ENCODE measurements around the gene SLF1. TPM values are rescaled to one million over a fixed set of nuclear protein-coding genes. Genes with fewer than 3 reads are reported as not detected.
"Not testable (repeated sequence)": the region's sequence is repeated elsewhere in the genome, so short reads cannot be mapped to it uniquely, and the experiment has no call there.

SLF1 gene
- total RNA-seq (2022) (7.9 and 11.7 TPM in 2 replicates), Bru-seq, nascent RNA (percentile 74 among the genes with signal in this experiment), BruChase-seq, experiment 1, labeled RNA remaining after a 2-hour chase (percentile 75 among the genes with signal in this experiment), BruChase-seq, experiment 2, labeled RNA remaining after a 6-hour chase (percentile 62 among the genes with signal in this experiment)
- long read RNA-seq, full-length matches to known transcripts = 4 of 11 reads
- long read RNA-seq, partial matches to known transcripts = 1 of 11 reads
- long read RNA-seq, other reads (novel, unspliced or antisense) = 6 of 11 reads

DNA sequence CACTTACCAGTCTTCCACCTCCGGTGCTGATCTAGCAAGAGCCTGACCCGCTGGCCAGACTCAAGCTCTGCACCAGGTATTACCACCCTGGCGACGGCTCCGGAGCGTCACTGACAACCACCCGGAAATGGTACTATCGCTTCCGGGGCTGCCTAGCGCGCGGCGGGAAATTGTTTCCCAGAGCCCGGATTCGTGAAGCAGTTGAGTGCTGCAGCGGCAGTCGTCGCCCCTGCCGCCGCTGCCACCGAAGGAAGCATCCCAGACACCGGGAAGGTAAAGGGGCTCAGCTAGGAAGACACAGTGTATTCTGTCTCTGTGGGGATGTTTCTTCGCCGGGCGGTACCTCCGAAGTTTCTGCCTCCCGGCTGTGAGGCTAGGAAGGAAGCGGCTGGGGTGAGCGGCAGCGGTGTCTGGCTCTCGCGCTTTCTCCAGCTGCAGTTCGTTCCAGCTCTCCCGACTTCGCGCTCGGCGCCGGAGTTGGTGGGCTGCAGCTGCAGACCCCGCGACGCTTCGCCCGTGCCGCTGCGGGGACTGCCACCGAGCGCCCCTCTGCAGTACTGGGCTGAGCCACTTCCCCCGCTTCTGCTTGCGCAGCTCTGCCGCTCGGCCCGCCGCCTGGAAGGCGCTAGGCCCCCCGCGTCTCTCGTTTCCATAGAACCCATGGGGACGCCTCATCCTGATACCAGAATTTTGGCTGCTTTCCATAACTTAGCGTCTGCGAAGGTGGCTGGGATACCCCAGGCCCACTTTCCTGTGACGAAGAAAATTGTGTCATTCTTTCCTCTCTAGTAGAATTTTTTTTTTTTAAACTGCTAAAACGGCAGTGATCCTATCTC is at the start of gene SLF1, which contains the start of gene KIAA0825:
TSS of gene SLF1 (plus strand) at position 177 of the 836 bp plus-strand sequence. CDS start 10,142 bp downstream, outside the sequence.
TSS of gene KIAA0825 (minus strand) at position 112 of the 836 bp plus-strand sequence. CDS start 81,478 bp downstream, outside the sequence.
- ChIA-PET POLR2A (interaction anchor here (0.6 kb wide), 1 partner anchor 36 kb away, joined by 4 read pairs; no protein-coding TSS in a partner anchor), CTCF (interaction anchor here (0.6 to 1.2 kb wide), 2 partner anchors 89 to 119 kb away, joined by 4 to 9 read pairs; no protein-coding TSS in a partner anchor)
- peak; percentile 89 for DNase-seq
- H3K4me3 ChIP-seq (ENCODE audit: low read depth, low read length) = peak within 1 kb of the TSS; percentile 82
- TF ChIP-seq, protein P1, sequence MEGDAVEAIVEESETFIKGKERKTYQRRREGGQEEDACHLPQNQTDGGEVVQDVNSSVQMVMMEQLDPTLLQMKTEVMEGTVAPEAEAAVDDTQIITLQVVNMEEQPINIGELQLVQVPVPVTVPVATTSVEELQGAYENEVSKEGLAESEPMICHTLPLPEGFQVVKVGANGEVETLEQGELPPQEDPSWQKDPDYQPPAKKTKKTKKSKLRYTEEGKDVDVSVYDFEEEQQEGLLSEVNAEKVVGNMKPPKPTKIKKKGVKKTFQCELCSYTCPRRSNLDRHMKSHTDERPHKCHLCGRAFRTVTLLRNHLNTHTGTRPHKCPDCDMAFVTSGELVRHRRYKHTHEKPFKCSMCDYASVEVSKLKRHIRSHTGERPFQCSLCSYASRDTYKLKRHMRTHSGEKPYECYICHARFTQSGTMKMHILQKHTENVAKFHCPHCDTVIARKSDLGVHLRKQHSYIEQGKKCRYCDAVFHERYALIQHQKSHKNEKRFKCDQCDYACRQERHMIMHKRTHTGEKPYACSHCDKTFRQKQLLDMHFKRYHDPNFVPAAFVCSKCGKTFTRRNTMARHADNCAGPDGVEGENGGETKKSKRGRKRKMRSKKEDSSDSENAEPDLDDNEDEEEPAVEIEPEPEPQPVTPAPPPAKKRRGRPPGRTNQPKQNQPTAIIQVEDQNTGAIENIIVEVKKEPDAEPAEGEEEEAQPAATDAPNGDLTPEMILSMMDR (IDR thresholded peaks at IDR 0.05; ENCODE audit: insufficient read depth in 1 of 2, low read depth in 1 of 2, low read length in 1 of 2, severe bottlenecking in 1 of 2, unreplicated experiment in 1 of 2) = no peak
- H3K27me3 ChIP-seq (replicated peaks; ENCODE audit: control insufficient read depth, insufficient read depth, low read length) = no peaks in the 10 kb centered on the region
- Mint-ChIP-seq H3K9me3 (ENCODE audit: unreplicated experiment) (no peaks in the 10 kb centered on the region), H3K27ac (ENCODE audit: unreplicated experiment) (peak within 1 kb of the TSS; percentile 96), H3K27me3 (ENCODE audit: insufficient read depth, unreplicated experiment) (no peaks in the 10 kb centered on the region), H3K4me3 (ENCODE audit: unreplicated experiment) (peak within 1 kb of the TSS; percentile 82), H3K36me3 (ENCODE audit: insufficient read depth, unreplicated experiment) (no peaks in the 10 kb centered on the region), H3K4me1 (ENCODE audit: low read depth, unreplicated experiment) (no peaks in the 10 kb centered on the region)
- H3K36me3 ChIP-seq (ENCODE audit: control insufficient read depth, insufficient read depth, low read length) = no peaks in the 10 kb centered on the region
- peaks cover 10% of the 10 kb centered on the region; the same call in 1 of the 2 replicates for H3K4me1 ChIP-seq
- intact Hi-C loops (cut with micrococcal nuclease; ENCODE audit: unreplicated experiment) = loop anchor here (1.0 to 5.0 kb wide), 4 partner anchors 74 to 521 kb away; no protein-coding TSS in a partner anchor
- H3K9me3 ChIP-seq = no peaks in the 10 kb centered on the region
- BruUV-seq (replicated peaks) = no TSS peak

DNA sequence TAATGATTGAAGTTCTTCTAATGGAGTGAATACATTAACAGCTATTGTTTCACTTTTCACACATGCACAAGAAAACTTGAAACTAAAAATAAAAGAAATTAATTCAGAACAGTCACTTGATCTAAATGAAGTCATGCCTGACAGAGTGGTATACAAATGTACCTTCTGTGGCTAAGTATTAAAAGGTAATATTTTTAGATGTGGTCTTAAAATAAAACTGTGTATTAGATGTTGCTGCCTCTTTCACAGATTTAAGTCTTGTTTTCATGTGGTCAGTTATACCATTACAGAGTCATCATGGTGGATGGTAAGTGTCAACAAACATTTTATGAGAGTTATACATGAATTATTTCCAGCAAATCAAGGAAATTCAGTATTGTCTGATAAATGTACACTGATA is 47.1 kb upstream of the SLF1 start:
- CTCF ChIA-PET = no interaction called here
- H3K4me3 Mint-ChIP-seq (ENCODE audit: unreplicated experiment) = no peak overlapping the region
- no TSS peak for BruUV-seq (replicated peaks)

DNA sequence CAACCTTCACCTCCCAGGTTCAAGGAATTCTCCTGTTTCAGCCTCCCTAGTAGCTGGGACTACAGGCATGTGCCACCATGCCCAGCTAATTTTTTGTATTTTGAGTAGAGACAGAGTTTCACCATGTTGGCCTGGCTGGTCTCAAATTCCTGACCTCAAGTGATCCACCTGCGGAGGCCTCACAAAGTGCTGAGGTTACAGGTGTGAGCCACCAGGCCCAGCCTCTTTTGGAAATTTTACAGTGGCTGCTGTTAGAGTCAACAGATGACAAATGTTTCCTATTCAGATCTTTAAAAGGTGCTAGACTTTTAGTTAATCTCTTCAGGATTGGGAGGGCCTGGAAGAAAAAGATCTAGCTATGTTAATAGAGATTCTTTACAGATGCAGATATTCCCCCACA is 45.1 kb upstream of the SLF1 start:
- H3K27ac Mint-ChIP-seq (ENCODE audit: unreplicated experiment); DNase-seq; H3K36me3 Mint-ChIP-seq (ENCODE audit: insufficient read depth, unreplicated experiment); H3K36me3 ChIP-seq (ENCODE audit: control insufficient read depth, insufficient read depth, low read length); H3K9me3 ChIP-seq; CTCF ChIA-PET; H3K4me3 Mint-ChIP-seq (ENCODE audit: unreplicated experiment); BruUV-seq (replicated peaks); H3K4me3 ChIP-seq (ENCODE audit: low read depth, low read length); H3K27me3 ChIP-seq (replicated peaks; ENCODE audit: control insufficient read depth, insufficient read depth, low read length); H3K4me1 ChIP-seq; POLR2A ChIA-PET; H3K4me1 Mint-ChIP-seq (ENCODE audit: low read depth, unreplicated experiment); H3K9me3 Mint-ChIP-seq (ENCODE audit: unreplicated experiment); intact Hi-C loops (cut with micrococcal nuclease; ENCODE audit: unreplicated experiment); H3K27me3 Mint-ChIP-seq (ENCODE audit: insufficient read depth, unreplicated experiment): not testable (repeated sequence)

More for the DNA sequence above, 47.1 kb upstream of the SLF1 start:
- POLR2A ChIA-PET = no interaction called here
- Histone ChIP-seq H3K4me3 (ENCODE audit: low read depth, low read length) (no peak overlapping the region), H3K36me3 (ENCODE audit: control insufficient read depth, insufficient read depth, low read length) (no peaks in the 10 kb centered on the region), H3K27me3 (replicated peaks; ENCODE audit: control insufficient read depth, insufficient read depth, low read length) (no peaks in the 10 kb centered on the region), H3K4me1 (no peaks in the 10 kb centered on the region), H3K9me3 (no peaks in the 10 kb centered on the region)
- no peak for DNase-seq
- TF ChIP-seq, protein P1 (IDR thresholded peaks at IDR 0.05; ENCODE audit: insufficient read depth in 1 of 2, low read depth in 1 of 2, low read length in 1 of 2, severe bottlenecking in 1 of 2, unreplicated experiment in 1 of 2) = no peak
- intact Hi-C loops (cut with micrococcal nuclease; ENCODE audit: unreplicated experiment) = no loop called here
- H3K36me3 Mint-ChIP-seq (ENCODE audit: insufficient read depth, unreplicated experiment) = no peaks in the 10 kb centered on the region
- H3K9me3 Mint-ChIP-seq (ENCODE audit: unreplicated experiment) = no peaks in the 10 kb centered on the region
- H3K4me1 Mint-ChIP-seq (ENCODE audit: low read depth, unreplicated experiment) = no peaks in the 10 kb centered on the region
- no peaks in the 10 kb centered on the region for H3K27me3 Mint-ChIP-seq (ENCODE audit: insufficient read depth, unreplicated experiment)
- no peak overlapping the region for H3K27ac Mint-ChIP-seq (ENCODE audit: unreplicated experiment)
